GM19372 (cell line): ENCODE data around the gene TPO.
"Not testable (repeated sequence)": the region's sequence is repeated elsewhere in the genome, so short reads cannot be mapped to it uniquely, and the experiment has no call there.

Source experiments
- ATAC-seq: cut with Tn5 transposase; IDR thresholded peaks from one replicate; pipeline ENCODE4 v1.9.1; 2021; ENCODE audit warnings: mild to moderate bottlenecking, low read depth, moderate library complexity; ENCODE audit not compliant: unreplicated experiment

Gene TPO

GRCh38 chr2:1413156-1413710 is at the start of gene TPO:
Gene TPO, plus strand, starts transcription at chr2:1413463. Its CDS starts 946 bp downstream, at chr2:1414409.
- no peak for ATAC-seq

- no peak for ATAC-seq
These were observed 46.6 kb upstream of the TPO start for GRCh38 chr2:1366546-1367134.

GRCh38 chr2:1367601-1368000 is 45.7 kb upstream of the TPO start:
- no peak for ATAC-seq

- ATAC-seq = no peak
These were observed 43.4 kb upstream of the TPO start for GRCh38 chr2:1369905-1370304.

GRCh38 chr2:1370461-1370860 is 42.8 kb upstream of the TPO start:
- ATAC-seq = no peak

GRCh38 chr2:1371082-1371481 is 42.2 kb upstream of the TPO start:
- ATAC-seq = no peak

GRCh38 chr2:1373830-1374229 is 39.4 kb upstream of the TPO start:
- ATAC-seq = no peak

- ATAC-seq = no peak
These were observed 39.0 kb upstream of the TPO start for GRCh38 chr2:1374287-1374686.

GRCh38 chr2:1375794-1376193 is 37.5 kb upstream of the TPO start:
- ATAC-seq = no peak

- no peak for ATAC-seq
These were observed 35.8 kb upstream of the TPO start for GRCh38 chr2:1377473-1377872.

GRCh38 chr2:1378456-1379150 is 34.7 kb upstream of the TPO start:
- no peak for ATAC-seq

- ATAC-seq = no peak
These were observed 31.6 kb upstream of the TPO start for GRCh38 chr2:1381644-1382043.

- not testable (repeated sequence) for ATAC-seq
These were observed 25.1 kb upstream of the TPO start for GRCh38 chr2:1387954-1388725.

- ATAC-seq = not testable (repeated sequence)
These were observed 23.1 kb upstream of the TPO start for GRCh38 chr2:1390118-1390517.

- ATAC-seq = no peak
These were observed 19.9 kb upstream of the TPO start for GRCh38 chr2:1393321-1393720.

GRCh38 chr2:1394709-1395408 is 18.4 kb upstream of the TPO start:
- ATAC-seq = no peak

GRCh38 chr2:1397350-1397749 is 15.9 kb upstream of the TPO start:
- ATAC-seq = no peak

GRCh38 chr2:1398191-1398590 is 15.1 kb upstream of the TPO start:
- no peak for ATAC-seq

- no peak for ATAC-seq
These were observed 12.1 kb upstream of the TPO start for GRCh38 chr2:1400943-1401735.

- ATAC-seq = no peak
These were observed 11.2 kb upstream of the TPO start for GRCh38 chr2:1402064-1402463.
